GM18520 (cell line): Measurements from ENCODE around the gene KMT2B.
"Not testable (repeated sequence)": the region's sequence is repeated elsewhere in the genome, so short reads cannot be mapped to it uniquely, and the experiment has no call there.

Source experiments
- ATAC-seq: cut with Tn5 transposase; IDR thresholded peaks from one replicate; pipeline ENCODE4 v1.9.1; 2021; ENCODE audit not compliant: unreplicated experiment

KMT2B gene, protein sequence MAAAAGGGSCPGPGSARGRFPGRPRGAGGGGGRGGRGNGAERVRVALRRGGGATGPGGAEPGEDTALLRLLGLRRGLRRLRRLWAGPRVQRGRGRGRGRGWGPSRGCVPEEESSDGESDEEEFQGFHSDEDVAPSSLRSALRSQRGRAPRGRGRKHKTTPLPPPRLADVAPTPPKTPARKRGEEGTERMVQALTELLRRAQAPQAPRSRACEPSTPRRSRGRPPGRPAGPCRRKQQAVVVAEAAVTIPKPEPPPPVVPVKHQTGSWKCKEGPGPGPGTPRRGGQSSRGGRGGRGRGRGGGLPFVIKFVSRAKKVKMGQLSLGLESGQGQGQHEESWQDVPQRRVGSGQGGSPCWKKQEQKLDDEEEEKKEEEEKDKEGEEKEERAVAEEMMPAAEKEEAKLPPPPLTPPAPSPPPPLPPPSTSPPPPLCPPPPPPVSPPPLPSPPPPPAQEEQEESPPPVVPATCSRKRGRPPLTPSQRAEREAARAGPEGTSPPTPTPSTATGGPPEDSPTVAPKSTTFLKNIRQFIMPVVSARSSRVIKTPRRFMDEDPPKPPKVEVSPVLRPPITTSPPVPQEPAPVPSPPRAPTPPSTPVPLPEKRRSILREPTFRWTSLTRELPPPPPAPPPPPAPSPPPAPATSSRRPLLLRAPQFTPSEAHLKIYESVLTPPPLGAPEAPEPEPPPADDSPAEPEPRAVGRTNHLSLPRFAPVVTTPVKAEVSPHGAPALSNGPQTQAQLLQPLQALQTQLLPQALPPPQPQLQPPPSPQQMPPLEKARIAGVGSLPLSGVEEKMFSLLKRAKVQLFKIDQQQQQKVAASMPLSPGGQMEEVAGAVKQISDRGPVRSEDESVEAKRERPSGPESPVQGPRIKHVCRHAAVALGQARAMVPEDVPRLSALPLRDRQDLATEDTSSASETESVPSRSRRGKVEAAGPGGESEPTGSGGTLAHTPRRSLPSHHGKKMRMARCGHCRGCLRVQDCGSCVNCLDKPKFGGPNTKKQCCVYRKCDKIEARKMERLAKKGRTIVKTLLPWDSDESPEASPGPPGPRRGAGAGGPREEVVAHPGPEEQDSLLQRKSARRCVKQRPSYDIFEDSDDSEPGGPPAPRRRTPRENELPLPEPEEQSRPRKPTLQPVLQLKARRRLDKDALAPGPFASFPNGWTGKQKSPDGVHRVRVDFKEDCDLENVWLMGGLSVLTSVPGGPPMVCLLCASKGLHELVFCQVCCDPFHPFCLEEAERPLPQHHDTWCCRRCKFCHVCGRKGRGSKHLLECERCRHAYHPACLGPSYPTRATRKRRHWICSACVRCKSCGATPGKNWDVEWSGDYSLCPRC (N-terminal part only)

DNA sequence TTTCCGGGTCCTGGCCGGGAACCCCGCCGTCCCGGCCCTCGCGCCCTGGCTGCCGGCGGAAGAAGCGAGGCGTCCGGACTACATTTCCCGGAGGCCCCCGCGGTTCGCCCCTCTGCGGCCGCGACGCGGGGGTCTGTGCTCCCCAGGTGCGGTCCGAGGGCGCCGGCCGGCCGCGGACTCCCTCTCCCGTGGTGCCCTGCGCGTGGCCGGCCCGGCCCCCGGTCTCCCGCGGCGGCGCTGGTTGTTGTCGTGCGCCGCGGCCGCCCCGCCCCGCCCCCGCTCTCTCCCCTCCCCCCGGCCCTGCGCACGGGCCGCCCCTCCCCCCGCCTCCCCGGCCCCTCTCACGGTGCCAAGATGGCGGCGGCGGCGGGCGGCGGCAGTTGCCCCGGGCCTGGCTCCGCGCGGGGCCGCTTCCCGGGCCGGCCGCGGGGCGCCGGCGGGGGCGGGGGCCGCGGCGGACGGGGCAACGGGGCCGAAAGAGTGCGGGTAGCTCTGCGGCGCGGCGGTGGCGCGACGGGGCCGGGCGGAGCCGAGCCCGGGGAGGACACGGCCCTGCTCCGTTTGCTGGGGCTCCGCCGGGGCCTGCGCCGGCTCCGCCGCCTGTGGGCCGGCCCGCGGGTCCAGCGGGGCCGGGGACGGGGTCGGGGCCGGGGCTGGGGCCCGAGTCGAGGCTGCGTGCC is at the start of gene KMT2B:
Gene KMT2B, plus strand, starts transcription at position 339 of the 680 bp plus-strand sequence. Its CDS starts 16 bp downstream, at position 355.
- no peak for ATAC-seq

DNA sequence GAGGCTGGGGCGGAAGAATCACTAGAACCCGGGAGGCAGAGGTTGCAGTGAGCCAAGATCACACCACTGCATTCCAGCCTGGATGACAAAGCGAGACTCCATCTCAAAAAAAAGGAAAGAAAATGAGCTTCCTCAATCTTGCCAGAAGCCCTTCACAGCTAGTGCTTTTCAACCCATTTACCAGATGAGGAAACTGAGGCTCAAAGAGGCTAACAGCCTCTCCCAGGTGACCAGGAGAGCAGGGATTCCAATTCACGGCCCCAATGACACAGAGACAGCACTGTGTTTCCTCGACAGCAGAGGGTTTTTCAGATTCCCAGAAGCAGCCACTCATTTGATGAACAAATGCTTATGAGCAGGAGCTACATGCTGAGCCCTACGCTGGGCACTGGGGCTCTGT is 48.2 kb upstream of the KMT2B start:
- ATAC-seq: no peak

DNA sequence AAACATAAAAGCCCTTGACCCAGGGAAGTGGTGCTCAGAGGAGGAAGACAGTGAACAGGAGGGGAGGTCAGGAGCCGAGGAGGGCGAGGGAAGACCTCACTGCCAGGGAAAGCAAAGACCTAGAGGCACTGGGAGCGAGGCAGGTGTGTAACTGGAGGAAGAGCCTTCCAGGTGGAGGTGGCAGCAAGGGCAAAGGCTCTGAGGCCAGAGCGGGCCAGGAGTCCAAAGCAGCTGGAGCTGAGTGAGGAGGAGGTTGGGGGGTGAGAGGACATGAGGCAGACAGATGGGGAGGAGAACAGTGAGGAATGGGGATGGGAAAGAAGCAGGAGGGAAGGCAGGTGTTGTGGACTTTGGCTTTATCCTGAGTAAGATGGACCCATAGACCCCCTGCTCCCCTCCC is 47.8 kb upstream of the KMT2B start:
- no peak for ATAC-seq

DNA sequence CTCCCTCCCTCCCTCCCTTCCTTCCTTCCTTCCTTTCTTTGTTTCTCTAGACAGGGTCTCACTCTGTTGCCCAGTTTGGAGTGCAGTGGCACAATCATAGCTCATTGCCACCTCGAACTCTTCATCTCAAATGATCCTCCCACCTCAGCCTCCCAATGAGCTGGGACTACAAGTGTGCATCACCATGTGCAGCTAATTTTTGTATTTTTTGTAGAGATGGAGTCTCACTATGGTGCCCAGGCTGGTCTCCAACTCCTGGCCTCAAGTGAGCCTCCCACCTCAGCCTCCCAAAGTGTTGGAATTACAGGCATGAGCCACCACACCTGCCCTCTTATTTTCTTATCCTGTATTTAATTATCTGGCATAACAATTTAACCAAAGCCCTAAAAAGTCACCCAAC is 47.1 kb upstream of the KMT2B start:
- no peak for ATAC-seq

DNA sequence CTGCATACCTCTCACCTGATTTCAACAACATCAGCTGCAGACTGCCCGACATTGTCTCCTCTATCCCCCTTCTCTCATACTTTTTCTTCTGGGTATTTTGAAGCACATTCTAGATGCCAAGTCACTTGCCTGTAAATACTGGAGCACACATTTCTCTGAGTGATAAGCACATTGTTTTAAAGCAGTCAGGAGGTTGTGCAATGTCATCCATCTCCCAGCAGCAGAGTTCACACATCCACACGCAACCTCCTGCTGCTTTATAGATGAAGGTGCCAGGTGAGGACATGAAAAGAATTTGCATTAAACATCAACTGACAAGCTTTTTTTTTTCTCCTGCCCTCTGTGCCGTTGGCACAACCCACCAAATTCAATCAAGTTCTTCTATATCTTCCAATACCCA is 46.0 kb upstream of the KMT2B start:
- no peak for ATAC-seq

DNA sequence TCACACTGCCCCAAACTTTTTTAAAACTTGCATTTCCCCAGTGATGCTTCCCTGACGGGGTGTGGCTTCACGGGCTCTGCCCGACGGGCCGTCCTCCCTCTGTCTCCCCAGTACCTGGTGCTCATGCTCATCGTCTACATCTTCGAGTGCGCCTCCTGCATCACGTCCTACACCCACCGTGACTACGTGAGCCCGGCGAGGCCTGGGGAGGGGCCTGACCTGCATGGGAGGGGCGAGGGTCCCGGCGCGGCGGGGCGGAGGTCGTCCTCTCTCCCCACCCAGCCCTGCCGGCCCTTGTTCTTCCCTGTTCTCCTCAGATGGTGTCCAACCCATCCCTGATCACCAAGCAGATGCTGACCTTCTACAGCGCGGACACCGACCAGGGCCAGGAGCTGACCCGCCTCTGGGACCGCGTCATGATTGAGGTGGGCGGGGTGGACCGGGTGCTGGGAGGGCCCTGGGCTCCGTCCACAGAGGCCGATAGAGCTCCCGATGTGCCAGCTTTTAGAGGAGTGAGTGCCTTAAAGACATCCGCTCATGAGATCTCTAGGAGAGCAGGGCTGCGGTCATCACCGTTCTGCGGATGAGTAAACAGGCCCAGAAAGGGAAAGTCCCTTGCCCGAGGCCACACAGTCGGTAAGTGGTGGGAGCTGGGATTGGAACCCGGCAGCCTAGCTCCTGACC is 44.5 kb upstream of the KMT2B start:
- ATAC-seq: no peak

DNA sequence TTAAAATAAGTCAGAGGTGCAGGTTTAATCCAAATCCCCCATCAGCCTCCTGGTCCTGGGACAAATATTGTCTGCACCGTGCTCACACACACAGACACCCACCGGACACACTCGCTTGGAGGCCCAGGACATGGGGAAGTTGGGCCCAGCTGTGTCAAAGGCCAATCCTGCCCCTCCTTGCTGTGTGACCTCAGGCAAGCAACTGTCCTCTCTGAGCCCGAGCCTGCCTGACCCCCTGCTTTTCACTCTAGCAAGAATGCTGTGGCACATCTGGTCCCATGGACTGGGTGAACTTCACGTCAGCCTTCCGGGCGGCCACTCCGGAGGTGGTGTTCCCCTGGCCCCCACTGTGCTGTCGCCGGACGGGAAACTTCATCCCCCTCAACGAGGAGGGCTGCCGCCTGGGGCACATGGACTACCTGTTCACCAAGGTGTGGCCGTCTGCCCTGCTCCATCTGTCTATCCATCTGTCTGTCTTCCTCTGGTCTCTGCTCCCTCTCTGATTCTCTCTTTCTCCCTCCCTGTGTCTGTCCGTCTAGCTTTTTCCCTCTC is 42.1 kb upstream of the KMT2B start:
- ATAC-seq: no peak

DNA sequence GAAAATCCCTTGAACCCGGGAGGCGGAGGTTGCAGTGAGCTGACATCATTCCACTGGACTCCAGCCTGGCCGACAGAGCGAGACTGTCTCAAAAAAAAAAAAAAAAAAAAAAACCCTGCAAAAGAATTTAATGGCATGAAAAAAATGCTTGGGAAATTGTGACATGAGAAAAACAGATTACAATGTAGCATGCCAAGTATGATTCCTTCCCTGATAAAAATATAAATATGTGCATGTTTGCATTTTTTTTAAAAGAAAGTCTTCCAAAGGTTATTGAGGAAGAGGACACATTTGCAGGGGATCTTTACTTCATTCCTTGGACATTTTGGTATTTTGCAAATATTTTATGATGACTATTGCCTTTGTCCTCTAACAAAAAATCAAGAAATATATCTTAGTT is 28.0 kb upstream of the KMT2B start:
- no peak for ATAC-seq

DNA sequence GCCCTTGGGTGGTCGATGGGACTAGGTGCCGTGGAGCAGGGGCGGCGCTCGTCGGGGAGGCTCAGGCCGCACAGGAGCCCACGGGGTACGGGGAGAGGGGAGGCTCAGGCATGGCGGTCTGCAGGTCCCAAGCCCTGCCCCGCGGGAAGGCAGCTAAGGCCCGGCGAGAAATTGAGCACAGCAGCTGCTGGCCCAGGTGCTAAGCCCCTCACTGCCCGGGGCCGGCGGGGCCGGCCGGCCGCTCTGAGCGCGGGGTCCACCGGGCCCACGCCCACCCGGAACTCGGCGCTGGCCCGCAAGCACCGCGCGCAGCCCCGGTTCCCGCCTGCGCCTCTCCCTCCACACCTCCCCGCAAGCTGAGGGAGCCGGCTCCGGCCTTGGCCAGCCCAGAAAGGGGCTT is 26.7 kb upstream of the KMT2B start:
- not testable (repeated sequence) for ATAC-seq

DNA sequence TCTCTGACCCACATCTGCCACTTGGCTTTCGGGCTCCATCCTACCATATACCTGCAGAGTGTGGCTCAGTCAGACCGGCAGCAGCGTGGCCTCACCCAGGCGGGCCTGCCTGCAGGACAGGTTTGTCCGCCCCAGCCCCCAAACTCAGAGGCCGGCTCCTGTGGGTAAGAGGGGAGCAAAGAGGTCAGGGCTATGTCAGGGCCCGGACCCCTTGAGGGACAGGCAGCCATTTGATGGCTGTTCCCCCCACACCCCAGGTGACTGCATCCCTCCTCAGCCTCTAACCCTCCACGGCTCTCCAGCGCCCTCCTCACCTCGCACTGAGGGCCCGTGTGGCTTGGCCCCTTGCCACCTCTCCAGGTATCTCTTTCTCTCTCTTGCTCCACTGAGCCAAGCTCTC is 25.8 kb upstream of the KMT2B start:
- ATAC-seq: no peak

DNA sequence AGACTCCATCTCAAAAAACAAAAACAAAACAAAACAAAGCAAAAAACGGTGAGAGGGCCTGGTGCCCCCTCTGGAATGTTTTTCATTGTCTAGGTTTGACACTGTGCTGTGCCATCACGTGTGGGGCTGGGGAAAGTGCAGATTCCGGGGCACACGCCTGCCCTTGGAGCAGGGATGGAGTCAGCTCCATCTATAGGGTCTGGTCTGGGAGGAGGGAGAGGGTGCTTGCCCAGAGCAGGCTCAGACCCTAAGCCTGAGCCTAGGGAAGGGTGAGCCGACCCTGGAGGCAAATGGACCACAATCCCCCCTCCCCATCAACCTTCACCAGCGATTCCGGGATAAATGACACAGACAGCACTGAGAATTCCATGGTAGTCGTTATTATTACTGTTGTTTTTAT is 24.4 kb upstream of the KMT2B start:
- no peak for ATAC-seq

DNA sequence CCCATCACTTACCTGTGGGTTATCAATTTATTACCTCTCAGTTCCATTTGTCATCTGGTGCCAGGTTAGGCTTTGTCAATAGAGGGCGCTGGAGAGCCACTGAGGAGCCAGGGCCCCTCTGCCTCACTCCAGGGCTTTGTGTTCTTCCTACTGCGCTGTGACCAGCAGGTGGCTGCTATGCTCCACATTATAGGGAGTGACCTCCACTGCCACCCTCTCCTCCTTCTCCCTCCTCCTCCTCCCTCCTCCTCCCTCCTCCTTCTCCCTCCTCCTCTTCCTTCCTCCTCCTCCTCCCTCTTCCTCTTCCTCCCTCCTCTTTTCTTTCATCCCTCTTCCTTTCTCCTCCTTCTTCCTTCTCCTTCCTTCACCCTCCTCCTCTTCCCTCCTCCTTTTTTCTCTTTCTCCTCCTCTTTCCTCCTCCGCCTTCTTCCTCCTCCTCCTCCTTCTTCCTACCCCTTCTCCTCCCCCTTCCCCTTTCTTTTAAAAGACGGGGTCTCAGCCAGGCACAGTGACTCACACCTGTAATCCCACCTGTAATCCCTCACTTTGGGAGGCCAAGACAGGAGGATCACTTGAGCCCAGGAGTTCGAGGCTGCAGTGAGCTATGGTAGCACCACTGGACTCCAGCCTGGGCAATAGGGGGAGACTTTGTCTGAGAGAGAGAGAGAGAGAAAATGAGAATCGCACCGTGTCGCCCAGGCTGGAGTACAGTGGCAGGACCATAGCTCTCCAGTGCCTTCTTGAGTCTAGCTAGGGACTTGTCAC is 23.8 kb upstream of the KMT2B start:
- peak; percentile 88 for ATAC-seq

DNA sequence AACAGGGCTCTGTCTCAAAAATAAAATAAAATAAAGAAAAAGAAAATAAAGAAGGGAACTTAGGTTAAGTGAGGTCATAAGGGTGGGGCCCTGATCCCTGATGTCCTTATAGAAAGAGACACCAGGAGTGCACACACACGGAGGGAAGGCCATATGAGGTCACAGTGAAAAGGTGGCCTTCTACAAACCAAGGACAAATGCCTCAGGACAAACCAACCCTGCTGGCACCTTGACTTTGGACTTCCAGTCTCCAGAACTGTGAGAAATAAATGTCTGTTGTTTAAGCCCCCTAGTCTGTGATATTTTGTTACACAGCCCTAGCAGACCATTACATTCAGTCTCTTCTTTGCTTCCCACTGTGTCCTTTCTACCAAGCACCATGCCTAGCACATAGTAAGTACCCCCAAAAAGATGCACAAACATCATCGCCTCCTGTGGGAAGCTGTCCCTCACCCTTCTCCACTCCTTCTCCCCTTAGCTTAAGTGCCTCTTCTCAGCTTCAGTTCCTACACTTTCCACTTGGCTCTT is 21.8 kb upstream of the KMT2B start:
- ATAC-seq: no peak

DNA sequence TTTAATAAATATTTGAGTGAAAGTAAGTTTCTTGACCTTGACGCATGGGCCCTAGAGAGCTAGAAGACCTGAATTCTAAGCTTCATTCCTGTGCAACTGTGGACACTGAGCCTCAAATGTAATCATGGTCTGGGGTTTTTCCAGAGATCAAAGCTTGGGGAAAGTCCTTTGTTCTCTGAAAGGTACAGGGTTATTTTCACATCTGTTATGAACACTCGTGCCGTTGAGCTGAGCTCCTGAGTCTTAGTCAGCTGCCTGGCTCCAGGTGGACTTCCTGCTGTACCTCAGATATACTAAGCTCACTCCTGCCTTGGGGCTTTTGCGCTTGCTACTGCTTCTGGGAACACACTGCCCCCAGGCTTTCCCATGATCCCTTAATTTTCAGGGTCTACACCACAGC is 21.0 kb upstream of the KMT2B start:
- no peak for ATAC-seq

DNA sequence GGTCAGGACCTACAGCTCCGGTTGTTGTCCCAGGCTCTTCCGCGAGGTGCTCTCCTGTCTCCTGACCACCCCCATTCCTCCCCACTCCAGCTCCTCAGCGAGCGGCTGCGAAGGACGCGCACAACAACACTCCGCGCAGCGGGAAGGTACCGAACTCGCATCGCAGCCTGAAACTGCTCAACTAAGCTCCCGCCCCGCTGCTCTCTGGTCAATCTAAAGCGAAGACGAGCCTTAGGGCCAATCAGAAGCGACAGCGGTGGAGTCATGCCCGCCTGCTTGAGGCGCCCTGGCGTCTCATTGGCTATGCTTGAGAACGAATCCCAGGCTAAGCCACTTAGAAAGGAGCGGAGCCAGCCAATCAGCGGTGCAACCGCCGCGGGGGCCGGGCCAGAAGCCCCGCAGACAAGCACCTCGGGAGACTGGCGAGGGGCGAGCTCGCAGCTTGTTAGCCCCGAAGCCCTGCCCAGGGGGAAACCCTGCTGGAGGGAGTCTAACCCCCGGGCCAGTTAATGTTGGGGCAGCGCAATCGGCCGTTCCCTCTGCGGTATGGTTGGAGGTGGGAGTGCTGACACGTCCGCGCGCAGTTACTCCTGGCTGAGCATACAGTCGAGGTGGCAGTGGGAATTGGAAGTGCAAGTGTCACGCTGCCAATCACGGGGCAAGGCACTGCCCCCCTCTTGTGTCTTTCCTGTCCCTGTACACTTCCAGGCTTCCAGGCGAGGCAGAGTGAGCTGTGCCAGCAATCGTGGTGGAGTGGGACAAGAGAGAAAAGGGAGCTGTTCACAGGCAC is 15.4 kb upstream of the KMT2B start:
- ATAC-seq: peak; percentile 98

DNA sequence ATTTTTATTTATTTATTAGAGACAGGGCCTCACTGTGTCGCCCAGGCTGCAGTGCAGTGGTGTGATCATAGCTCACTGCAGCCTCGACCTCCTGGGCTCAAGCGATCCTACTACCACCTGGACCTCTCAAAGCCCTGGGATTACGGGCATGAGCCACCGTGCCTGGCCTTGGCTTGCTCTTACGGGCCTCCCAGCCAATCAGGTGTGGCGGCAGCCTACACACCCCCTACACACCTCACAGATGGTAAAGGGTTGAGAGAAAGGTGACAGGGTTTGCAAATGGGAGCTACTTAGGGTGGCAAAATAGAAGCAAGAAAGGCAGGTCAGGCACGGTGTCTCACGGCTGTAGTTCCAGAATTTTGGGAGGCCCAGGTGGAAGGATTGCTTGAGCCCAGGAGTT is 14.5 kb upstream of the KMT2B start:
- ATAC-seq: no peak

DNA sequence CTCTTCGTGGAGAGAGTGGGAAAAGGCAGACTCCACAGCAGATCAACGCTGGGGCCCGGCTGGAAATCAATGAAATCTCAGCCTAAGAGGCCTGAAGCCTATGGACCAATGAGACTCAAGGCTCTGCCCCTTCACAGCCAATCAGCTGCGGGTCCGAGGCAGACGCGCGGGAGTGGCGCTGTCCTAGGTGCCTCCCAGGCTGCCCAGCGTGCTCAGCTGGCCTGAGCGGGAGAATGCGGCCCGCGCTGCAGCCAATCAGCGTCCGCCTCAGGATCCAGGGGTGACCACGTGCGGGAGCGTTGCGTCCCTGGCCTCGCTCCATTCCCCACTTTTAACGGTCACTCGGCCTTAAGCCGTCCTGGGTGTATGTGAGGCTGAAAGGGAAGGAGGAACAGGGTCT is 13.6 kb upstream of the KMT2B start, which contains the start of gene ZBTB32:
Gene ZBTB32, plus strand, starts transcription at position 341 of the 400 bp plus-strand sequence. CDS start 10,069 bp downstream, outside the sequence.
- no peak for ATAC-seq

DNA sequence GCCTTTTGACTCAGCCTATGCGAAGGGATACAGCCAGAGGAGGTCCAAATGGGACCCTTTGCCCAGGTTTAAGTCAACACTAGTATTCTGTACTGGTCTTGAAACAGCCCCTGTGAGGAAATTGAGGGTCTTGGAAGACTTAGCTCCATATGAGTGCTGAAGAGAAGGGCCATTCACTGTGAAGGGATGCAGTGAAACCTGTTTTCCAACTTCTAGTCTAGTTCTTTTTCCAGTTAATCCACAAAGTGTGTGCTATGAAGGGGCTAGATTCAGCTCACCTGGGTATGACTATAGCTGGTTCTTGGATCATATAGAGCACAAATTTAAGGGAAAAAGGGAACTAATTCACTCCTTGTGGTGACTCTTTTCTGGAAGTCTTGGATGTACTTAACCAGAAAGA is 9.4 kb upstream of the KMT2B start:
- ATAC-seq: no peak
